ENCODE measurements around the gene CRISP2.
"Not testable (repeated sequence)": the region's sequence is repeated elsewhere in the genome, so short reads cannot be mapped to it uniquely, and the experiment has no call there.

Gene CRISP2

GRCh38 chr6:49732781-49733180 lies 19.4 kb upstream of the CRISP2 start:
- Histone ChIP-seq H3K27me3 (replicated peaks; ENCODE audit: control insufficient read depth, insufficient read depth, low read length) (no peaks in the 10 kb centered on the region), H3K4me3 (replicated peaks; ENCODE audit: low read depth, low read length) (no peak overlapping the region), H3K36me3 (ENCODE audit: control insufficient read depth, insufficient read depth, low read length) (no peaks in the 10 kb centered on the region)
- DNase-seq (ENCODE audit: extremely low read depth, insufficient read length): no peak
- no peak for TF ChIP-seq CTCF (IDR thresholded peaks at IDR 0.05; ENCODE audit: insufficient read depth, low read length, poor library complexity, severe bottlenecking)

GRCh38 chr6:49730251-49730650 lies 16.9 kb upstream of the CRISP2 start:
- no peak for DNase-seq (ENCODE audit: extremely low read depth, insufficient read length)
- Histone ChIP-seq H3K36me3 (ENCODE audit: control insufficient read depth, insufficient read depth, low read length) (no peaks in the 10 kb centered on the region), H3K27me3 (replicated peaks; ENCODE audit: control insufficient read depth, insufficient read depth, low read length) (no peaks in the 10 kb centered on the region), H3K4me3 (replicated peaks; ENCODE audit: low read depth, low read length) (no peak overlapping the region)
- TF ChIP-seq CTCF (IDR thresholded peaks at IDR 0.05; ENCODE audit: insufficient read depth, low read length, poor library complexity, severe bottlenecking): no peak

- H3K27me3 ChIP-seq (replicated peaks; ENCODE audit: control insufficient read depth, insufficient read depth, low read length); DNase-seq (ENCODE audit: extremely low read depth, insufficient read length); H3K4me3 ChIP-seq (replicated peaks; ENCODE audit: low read depth, low read length); H3K36me3 ChIP-seq (ENCODE audit: control insufficient read depth, insufficient read depth, low read length): not testable (repeated sequence)
These were observed 10.6 kb upstream of the CRISP2 start for GRCh38 chr6:49723917-49724316.

GRCh38 chr6:49721297-49721696 lies 8.0 kb upstream of the CRISP2 start:
- no peaks in the 10 kb centered on the region for H3K27me3 ChIP-seq (replicated peaks; ENCODE audit: control insufficient read depth, insufficient read depth, low read length)
- no peak overlapping the region for H3K4me3 ChIP-seq (replicated peaks; ENCODE audit: low read depth, low read length)
- TF ChIP-seq CTCF (IDR thresholded peaks at IDR 0.05; ENCODE audit: insufficient read depth, low read length, poor library complexity, severe bottlenecking): no peak
- DNase-seq (ENCODE audit: extremely low read depth, insufficient read length): no peak
- no peaks in the 10 kb centered on the region for H3K36me3 ChIP-seq (ENCODE audit: control insufficient read depth, insufficient read depth, low read length)

GRCh38 chr6:49720372-49720771 lies 7.0 kb upstream of the CRISP2 start:
- TF ChIP-seq CTCF (IDR thresholded peaks at IDR 0.05; ENCODE audit: insufficient read depth, low read length, poor library complexity, severe bottlenecking): no peak
- Histone ChIP-seq H3K36me3 (ENCODE audit: control insufficient read depth, insufficient read depth, low read length) (no peaks in the 10 kb centered on the region), H3K4me3 (replicated peaks; ENCODE audit: low read depth, low read length) (no peak overlapping the region), H3K27me3 (replicated peaks; ENCODE audit: control insufficient read depth, insufficient read depth, low read length) (no peaks in the 10 kb centered on the region)
- DNase-seq (ENCODE audit: extremely low read depth, insufficient read length): no peak

- Histone ChIP-seq H3K27me3 (replicated peaks; ENCODE audit: control insufficient read depth, insufficient read depth, low read length) (no peaks in the 10 kb centered on the region), H3K36me3 (ENCODE audit: control insufficient read depth, insufficient read depth, low read length) (no peaks in the 10 kb centered on the region), H3K4me3 (replicated peaks; ENCODE audit: low read depth, low read length) (no peak overlapping the region)
- no peak for DNase-seq (ENCODE audit: extremely low read depth, insufficient read length)
- TF ChIP-seq CTCF (IDR thresholded peaks at IDR 0.05; ENCODE audit: insufficient read depth, low read length, poor library complexity, severe bottlenecking): no peak
These were observed 14.9 kb downstream of the CRISP2 start for GRCh38 chr6:49698478-49698877.

All from GM06990 (cell line).